Stimulated activated CD8-positive, alpha-beta memory T cell treated with anti-CD3 and anti-CD28 coated beads, Interleukin-12 subunit alpha, Interleukin-12 subunit beta, amount 100 ng/mL, for 1 hour (primary cell): ENCODE data around the gene MMRN2.

Experiments
- DNase-seq: peaks from one replicate; pipeline ENCODE4 v3.0.0-alpha.2; 2020; ENCODE audit warnings: low read depth

MMRN2 gene

DNA sequence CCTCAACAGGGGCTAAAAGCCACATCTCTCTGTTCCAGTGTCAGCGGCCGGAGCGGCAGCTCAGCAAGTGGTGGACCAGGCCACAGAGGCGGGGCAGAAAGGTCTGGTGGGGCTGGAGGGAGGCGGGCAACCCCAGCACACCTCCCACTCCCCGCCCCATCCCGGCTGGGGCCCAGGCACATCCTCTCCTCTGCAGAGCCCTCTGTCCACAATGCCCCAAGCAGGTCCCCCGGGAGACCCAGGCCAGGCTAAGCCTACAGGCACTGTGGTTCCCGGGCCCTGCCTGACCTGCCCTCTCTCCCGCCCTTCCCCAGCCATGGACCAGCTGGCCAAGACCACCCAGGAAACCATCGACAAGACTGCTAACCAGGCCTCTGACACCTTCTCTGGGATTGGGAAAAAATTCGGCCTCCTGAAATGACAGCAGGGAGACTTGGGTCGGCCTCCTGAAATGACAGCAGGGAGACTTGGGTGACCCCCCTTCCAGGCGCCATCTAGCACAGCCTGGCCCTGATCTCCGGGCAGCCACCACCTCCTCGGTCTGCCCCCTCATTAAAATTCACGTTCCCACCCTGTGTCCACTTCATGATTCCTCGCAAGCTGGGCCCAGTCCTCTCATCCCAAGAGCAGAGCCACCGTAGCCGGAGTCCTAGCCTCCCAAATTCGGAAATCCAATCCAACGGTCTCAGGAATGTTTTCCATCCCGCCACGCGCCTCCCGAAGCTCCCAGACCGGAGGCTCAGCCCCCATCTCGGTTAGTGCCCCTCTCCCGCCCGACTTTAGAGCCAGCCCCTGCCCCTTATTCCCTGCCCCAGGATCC, 13.0 kb upstream of the MMRN2 start:
- DNase-seq = no peak

DNA sequence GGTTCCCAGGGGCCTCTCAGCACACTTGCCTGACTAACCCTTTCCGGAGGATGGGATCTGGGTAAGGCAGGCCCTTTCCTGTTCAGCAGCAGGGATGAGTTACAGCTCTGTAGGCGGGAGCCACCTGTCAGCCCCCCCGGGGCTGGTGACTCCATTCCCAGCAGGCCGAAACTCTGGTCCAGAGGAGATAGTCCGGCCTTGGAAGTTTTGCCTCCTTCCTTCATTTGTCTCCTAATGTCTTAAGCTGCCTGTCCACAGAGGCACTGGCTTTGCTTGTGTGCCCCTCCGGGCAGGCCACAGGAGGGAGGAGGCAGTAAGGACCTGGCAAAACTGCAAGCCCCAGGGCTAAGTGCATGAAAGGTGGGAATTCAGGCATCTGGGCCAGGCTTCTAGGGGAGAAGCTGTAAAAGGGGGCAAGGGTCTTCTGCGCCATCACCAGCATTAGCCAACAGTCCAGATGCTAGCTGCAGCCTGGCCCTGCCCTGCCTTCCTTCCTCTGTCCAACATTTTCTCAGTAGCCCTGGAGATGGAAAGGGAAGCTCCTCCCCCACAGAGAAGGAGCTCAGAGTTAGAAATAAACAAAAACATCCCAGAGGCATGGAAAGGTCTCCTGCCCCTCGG, 12.1 kb upstream of the MMRN2 start:
- no peak for DNase-seq

GRCh38 chr10:86968994-86969355, 11.6 kb upstream of the MMRN2 start:
- no peak for DNase-seq

DNA sequence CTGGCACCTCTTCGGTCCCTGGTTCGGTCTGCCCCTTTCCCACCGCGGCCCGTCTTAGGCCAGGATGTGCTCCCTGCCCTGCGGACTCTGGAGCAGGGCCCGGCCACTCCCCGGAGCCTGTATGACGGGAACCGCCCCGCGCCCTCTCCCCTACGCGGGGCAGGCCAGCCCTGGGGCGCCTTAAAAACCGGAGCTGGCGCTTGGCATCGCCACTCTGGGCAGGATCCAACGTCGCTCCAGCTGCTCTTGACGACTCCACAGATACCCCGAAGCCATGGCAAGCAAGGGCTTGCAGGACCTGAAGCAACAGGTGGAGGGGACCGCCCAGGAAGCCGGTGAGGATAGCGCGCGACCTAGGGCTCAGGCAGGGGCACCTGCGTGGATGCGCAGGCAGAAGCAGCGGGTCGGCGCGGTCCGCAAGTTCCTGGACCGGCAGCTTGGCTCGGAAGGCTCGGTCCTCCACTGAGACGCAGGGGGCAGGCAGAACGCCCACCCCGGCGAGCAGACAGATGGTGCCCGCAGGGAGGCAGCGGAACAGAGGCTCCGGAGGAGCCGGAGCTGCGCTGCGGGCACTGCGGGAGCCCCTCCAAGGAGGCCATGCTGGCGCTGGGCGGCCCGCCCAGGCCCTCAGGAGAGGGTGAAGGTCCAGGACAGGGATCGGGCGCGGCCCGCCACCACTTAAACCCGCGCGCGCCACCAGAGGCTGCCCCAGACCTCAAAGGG, 11.0 kb upstream of the MMRN2 start, which contains the start of gene ADIRF:
Gene ADIRF, plus strand, starts transcription at position 212 of the 723 bp plus-strand sequence. Its CDS starts 63 bp downstream, at position 275.
- DNase-seq = no peak

DNA sequence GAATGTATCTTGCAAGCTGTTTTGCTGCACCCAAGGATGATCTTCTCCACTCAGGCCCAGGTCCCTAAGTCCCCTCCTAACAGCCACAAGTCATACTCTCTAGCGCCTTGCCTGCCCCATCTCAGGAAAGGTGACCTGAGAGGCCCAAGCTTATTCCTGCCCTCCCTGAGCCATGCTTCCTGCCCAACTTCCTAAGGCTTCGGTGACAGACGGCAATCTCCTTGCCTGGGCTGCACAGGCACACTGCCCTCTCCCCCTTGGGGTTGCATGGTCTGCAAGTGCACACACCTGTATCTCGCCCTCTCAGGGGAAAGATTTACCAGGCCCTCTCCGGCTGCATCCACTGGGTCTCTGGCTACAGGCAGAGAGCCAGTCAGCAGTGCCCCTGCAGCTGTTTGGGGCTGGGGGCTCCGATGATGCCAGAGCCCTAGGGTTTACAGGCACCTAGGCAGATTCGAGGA, 10.1 kb upstream of the MMRN2 start:
- no peak for DNase-seq

GRCh38 chr10:86965986-86966654, 8.7 kb upstream of the MMRN2 start:
- DNase-seq = no peak

DNA sequence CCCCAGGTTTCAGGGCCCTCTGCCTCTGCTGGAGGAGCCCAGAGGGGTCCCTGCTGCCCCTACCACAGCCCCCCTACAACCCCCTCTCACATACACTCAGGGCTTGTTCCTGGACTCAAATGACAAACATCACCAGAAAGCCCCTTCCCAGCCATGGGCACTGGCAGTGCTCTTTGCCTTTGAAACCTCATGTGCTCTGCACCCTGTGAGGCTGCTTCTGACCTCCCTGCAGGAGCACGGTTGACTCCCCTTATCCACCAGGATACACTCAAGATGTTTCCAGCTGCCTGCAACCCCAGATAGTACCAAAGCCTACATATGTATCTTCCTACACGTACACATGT, 7.4 kb upstream of the MMRN2 start:
- no peak for DNase-seq

DNA sequence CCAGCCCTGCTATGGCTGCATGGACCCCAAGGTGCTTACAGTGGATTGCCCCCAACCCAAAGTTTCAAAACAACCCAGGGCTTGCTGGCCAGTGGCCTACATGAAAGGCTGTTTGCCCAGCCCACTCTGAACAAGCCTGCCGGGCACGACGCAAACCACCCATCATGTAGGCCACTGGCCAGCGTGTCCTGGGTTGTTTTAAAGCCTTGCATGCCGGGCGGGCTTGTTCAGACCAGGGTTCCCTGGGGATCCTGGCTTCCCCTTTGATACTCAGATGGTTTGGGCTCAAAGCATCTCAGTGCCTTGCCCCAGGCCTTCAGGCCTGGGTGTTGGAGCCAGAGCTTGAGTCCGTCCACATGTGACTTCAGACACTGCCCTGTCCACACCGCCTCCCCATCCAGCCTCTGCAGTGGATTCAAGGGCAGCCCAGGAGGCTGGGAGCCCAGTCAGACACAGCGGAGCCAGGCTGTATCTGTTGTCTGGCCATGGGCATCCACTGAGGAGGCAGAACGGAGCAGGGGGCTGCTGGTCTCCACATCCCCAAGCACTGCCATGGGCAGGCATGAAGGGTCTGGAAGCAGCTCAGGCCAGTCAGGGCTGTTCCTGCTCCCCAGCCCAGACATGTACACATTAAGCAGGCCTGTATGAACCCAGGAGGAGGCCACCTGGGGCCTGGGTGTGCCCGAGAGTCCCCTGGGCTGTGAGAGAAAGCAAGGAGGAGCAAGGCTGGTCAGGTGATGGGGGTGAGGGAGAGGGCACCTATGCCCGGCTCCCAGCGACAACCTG, 6.8 kb upstream of the MMRN2 start:
- DNase-seq = no peak

- DNase-seq = no peak
Observed at GRCh38 chr10:86963341-86963919, 6.0 kb upstream of the MMRN2 start.

DNA sequence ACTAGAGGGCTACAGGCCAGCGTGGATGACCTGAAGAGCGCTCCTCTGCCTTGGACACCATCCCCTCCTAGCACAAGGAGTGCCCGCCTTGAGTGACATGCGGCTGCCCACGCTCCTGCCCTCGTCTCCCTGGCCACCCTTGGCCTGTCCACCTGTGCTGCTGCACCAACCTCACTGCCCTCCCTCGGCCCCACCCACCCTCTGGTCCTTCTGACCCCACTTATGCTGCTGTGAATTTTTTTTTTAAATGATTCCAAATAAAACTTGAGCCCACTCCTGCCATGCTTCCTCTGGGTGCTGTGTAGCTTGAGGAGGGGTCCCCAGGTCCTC, 5.5 kb upstream of the MMRN2 start:
- no peak for DNase-seq

DNA sequence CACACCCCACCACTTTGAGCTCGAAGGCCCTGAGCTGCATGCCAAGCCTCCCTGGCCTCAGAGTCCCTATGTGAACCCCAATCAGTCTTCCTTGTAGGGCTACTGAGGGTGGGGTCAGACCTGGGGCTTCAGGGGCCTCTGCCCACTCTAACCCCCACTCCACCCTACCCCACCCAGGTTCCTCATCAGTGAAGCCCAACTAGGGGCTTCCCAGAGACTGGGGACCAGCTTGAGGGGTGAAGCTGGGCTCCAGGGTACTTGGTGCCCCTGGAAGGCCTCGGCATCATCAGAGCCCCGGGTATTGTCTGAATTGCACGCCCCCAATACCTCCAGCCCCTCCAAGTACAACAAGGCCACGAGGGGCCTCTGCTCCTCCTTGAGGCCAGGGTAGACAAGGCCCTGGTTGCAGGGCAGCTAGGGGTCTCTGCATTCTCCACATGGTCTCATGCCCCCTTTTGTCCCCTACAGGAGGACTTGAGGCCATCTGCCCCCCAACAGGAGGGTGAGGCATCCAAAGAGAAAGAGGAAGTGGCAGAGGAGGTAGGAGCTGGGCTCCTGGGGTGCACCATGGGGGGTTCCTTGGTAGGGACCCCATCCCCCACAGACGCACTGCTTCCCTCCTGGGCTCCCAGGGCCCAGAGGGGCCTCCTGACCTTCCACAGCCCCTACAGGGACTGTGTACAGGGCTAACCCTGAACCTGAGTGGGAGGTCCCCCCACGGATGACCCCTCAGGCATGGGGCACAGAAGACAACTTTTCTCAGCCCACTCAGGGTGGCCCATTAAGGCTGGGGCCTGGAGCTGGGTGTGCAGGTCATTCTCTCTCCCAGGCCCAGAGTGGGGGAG, 4.9 kb upstream of the MMRN2 start:
- DNase-seq = no peak

DNA sequence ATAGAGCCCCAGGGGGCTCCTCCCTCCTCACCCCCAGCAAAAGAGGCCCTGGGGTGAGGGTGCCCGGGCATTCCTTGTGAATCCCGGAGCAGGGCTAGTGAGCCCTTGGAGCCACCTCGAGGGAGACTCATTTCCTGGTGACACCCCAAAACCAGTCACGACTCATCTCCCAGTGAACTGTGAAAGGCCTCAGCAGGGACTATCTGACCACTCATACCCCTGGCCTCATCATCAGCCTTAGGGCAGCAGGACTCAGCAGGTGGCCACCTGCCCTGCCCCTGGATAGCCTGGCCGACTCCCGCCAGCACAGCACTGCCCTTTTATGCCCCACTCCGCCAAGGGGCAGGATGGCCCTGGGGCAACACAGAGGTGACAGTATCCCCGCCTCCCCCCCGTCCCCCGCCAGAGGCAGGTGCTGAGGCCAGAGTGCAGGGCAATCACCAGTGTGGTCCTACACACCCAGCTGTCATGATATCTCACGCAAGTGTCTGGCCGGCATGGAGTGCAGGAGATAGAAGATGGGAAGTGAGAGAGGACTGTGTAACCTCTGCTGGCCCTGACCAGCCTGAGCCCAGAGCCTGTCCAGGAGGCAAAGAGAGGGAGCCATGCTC, 4.2 kb upstream of the MMRN2 start:
- DNase-seq = no peak

DNA sequence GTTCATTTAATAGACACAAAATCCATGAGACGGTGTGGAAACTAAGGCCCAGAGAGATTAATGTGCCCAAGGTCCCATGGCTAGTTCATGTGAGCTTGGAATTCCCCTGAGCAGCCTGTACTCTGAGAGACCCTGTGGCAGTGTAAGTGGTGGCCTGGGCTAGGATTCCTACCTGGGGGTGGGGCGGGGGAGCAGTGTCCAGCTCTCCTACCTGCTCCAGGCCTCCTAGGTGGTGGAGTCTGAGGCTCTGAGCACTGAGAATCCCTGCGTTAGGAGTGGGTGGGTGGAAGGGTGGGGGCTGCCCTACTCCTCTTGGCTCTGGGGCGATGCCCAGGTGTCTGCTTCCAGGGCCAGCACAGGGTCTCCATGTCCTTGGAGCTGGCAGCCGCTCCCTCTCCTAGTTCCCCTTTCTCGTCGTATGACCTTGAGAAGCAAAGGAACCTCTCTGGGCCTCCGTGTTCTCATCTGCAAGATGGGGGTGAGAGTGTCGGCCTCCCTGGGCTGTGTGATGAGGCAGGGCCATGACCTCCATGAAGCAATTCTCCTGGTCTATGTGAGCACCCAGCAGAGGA, 3.5 kb upstream of the MMRN2 start:
- DNase-seq = no peak

DNA sequence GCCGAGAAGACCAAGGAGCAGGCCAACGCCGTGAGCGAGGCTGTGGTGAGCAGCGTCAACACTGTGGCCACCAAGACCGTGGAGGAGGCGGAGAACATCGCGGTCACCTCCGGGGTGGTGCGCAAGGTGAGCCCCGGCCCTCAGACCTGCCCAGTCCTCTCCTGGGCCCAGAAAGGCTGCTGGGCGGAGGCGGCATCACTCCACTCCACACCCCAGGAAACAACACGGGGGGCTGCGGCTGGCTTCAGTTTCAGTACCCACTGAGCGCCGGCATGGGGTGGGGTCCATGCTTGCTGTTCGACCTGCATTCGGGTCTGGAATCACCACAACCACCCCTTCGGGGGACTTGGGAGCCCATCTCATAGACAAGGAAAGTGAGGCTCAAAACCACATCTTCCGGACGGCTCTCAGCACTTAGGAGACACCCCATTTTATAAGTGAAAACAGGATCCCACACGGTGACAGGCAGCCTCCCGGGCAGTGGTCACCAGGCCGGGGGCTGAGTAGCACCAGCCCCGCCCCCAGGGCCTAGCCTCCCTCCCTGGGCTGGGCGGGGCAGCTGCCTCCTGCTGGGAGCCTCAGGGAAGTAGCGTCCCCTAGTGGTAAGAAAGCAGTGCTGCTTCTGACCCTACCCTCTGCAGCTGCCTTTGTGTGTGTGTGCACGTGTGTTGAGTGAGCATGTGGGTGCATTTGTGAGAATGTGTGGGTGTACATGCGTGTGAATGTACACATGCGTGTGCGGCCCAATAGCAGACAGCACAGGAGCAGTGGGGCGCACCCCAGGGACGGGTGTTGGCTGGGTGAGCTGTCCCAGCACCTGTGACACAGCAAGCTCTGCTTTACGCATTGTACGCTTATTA, 2.8 kb upstream of the MMRN2 start:
- no peak for DNase-seq

DNA sequence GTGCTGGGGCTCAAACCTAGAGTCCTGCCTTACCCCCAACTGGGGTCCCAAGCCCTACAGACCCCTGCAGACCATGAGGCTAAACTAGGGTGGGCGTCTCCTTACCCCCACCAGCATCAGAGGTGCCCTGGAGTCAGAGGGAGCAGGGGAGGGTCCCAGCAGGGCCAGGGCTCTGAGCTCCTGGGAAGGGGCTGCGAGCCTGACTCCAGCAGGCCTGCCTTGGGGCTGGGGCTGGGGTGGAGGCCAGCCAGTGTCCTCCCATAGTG, 2.3 kb upstream of the MMRN2 start:
- DNase-seq = no peak

GRCh38 chr10:86958901-86959736, 1.7 kb upstream of the MMRN2 start:
- DNase-seq = no peak

GRCh38 chr10:86958116-86958900, 893 bp upstream of the MMRN2 start, which contains the start of gene SNCG:
TSS of gene SNCG (plus strand) at chr10:86958599. CDS start at chr10:86958698, 99 bp downstream.
- DNase-seq = no peak
